ENCODE results near the gene ADSS2.

The ADSS2 gene

DNA sequence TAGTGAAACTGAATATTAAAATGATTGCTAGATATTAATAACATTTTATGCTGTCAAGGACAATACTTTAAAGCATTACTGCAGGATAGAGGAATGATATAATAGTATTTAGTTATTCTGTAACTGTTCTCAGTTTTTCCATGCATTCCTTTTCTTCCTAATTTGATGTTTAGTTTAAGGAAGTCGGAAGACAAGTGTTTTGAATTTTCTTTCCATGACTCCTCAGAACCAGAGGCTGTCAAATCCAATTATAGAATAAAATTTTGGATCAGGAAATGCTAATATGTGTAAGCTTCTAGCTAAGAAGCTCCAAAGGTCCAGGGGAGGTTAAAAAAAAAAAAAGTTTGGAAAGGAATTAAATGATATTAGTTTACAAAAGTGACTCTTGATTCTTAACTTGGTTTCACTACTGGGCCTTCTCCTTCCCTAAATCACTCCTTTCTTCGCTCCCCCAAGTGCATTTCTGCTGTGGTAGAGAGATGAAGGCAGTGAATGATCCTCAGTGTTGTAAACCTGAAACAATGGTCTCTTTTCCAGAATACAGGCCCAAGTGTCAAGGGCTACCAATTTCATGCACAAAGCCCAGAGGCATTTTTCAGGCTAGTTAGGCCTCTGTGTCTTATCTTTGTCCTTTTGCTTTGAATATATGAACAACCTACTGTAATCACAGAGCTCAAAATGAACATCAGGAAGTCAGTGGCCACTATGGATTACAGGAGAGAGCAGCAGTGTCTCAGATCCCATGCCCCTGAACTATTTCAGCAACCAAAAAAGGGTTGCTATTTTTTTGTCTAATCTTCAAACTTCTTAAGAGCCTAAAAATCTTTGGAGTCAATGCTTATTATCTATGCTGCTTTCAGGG is 6.2 kb downstream of the ADSS2 start:
- DNase-seq = no peak

- peak; percentile 43 for DNase-seq
Observed at GRCh38 chr1:244444854-244445253, 6.9 kb downstream of the ADSS2 start.

- no peak for DNase-seq
Observed at GRCh38 chr1:244442850-244443249, 8.9 kb downstream of the ADSS2 start.

- no peak for DNase-seq
Observed at GRCh38 chr1:244439391-244440032, 12.2 kb downstream of the ADSS2 start.

GRCh38 chr1:244437086-244437468 is 14.6 kb downstream of the ADSS2 start:
- DNase-seq = no peak

DNA sequence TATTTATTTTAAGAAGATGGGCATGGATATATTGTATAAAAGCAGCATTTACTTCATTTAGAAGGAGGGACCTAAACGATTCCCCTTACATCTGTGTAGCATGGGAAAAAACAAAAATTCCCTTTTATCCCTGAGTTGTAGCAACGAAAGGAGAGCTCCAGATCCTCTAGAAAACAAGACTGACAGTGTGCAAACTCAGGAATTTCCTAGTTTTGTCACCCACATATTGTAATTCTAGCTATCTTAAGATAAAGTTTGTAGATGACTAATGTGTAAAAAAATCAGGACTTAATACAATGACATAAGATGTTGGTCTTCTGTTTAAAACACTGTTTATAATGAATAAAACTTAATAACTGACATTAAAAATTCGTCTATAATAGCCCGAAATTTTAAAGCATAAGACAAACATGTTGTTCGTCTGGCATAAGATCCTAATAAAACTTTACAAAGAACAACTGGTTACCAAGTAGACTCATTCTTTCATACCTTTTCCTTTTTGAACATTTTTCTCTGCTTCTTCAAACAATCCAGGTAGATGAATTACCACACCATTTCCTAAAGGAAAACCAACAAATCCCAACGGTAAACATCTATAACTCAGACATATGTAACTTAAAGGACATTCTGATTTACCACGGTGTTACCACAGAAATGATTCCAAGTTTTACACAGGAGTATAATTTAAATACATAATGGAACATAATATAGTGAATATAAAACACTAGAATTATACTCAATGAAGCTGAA is 15.2 kb downstream of the ADSS2 start:
- no peak for DNase-seq

GRCh38 chr1:244435562-244436205 is 16.0 kb downstream of the ADSS2 start:
- no peak for DNase-seq

GRCh38 chr1:244431166-244431565 is 20.5 kb downstream of the ADSS2 start:
- no peak for DNase-seq

GRCh38 chr1:244429818-244430217 is 21.9 kb downstream of the ADSS2 start:
- no peak for DNase-seq

- DNase-seq = no peak
Observed at GRCh38 chr1:244427647-244428046, 24.1 kb downstream of the ADSS2 start.

DNA sequence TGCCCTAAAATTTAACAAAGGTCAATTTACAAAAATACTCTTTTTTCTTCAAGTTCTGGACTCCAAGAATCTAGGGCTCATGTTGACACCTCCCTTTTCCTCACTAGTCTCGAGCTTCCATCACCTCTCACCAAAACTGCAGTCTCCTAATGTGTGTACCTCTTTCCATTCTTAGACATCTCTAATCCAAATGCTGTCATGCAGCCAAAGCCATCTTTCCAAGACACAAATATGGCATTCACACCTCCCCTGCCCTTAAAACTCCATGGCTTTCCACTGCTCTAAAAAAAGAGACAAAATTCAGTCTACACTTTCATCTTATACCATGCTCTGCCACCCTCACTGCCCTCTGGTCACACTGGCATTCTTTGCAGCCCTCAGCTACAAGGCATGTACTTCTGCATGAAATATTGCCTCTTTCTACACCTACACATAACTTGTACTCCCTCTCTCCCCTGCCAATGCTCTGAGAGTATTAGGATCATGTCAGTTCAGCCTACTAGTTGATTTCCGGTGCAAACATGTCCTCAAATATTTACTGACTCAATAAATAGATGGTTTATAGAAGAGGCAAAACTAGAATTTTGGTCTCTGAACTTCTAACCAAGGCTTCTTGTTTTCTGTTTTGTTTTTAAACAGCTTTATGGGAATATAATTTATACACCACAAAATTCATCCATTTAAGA is 26.9 kb downstream of the ADSS2 start:
- DNase-seq = no peak

DNA sequence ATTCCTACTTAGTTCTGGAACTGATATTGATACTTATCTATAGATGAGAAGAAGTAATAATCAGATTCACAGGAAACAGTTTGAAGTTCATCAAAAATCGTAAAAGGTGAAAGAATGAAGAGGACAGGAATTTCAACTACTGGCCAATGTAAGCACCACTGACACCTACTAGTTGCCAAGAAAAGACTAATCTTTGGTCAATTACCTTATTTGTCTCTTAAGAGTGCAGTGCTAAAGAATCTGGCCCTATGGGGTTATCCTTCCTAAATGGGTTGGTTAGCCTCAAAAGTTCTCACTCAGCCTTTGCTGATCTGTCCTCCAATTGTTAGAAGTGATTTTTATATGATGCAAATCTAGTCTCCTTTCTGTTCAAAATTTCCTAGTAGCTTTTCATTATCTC is 29.5 kb downstream of the ADSS2 start:
- no peak for DNase-seq

DNA sequence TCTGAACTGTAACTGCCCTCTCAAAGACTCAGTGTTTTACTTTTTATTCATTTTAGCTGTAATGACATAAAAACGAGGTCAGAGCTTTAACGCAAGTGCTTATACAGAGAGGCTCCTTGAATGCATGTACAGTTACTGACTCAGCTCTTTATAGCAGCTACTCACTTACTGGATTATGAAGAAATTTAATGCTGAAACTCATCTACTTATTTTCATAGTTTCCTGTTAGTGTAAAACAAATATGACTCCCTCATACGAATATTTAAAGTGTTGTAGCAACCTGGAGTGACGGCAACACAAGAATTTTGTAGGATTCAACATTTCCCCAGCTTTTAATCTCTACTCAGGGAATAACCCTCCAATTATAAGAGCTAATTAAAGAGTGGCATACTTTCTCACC is 32.7 kb downstream of the ADSS2 start:
- no peak for DNase-seq

GRCh38 chr1:244414543-244414942 is 37.2 kb downstream of the ADSS2 start:
- no peak for DNase-seq

DNA sequence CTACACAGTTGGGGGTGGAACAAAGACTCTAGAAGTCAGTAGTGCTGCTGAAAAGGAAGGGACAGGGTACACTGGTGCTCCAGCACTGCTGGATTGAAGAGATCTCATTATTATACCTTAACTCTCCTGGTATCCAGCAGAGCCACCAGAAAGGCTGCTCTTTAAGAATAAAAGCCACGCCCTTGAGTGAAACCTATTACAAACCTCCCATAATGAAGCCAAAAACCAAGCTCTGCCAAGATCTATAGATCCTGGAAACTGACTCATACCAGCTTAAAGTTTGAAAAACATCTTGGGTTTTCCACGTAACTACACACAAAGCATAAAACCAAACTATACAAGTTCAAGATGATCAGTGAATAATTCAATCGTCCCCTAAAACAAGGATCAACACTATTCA is 38.0 kb downstream of the ADSS2 start:
- no peak for DNase-seq

- no peak for DNase-seq
Observed at GRCh38 chr1:244412176-244412575, 39.5 kb downstream of the ADSS2 start.

DNA sequence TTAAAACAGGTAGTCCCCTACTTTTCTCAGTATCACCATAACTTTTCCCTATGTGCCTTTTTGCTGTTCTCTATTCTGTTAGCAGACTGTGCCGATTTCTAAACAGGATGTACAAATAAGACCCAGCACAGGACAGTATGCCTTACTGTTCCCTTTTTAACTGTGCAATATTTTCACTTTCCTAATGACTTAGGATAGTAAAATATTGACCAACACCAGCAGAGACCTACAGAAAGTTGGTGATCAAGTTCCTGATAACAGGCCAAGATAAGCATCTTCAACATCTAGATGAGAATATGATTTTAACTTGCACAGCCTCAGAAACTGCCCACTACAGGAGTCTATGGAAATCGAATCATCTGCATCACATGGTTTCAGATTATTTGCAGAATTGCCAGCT is 42.0 kb downstream of the ADSS2 start:
- no peak for DNase-seq

- no peak for DNase-seq
Observed at GRCh38 chr1:244406337-244406736, 45.4 kb downstream of the ADSS2 start.

- DNase-seq = no peak
Observed at GRCh38 chr1:244405856-244406255, 45.9 kb downstream of the ADSS2 start.

DNA sequence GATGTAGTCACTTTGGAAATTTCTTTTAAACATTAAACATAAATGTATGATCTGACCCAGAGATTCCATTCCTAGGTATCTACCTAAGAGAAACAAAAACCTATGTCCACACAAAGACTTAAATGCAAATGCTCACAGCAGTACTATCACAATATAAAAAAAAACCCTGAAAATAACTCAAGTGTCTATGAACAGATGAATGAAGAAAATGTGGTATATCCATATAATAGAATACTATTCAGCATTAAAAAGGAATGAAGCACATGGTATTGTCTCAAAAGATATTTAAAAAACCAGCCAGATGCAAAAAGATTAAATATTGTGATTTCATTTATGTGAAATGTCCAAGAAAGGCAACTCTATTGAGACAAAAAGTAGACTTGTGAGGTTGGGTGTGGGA is 48.3 kb downstream of the ADSS2 start:
- DNase-seq = no peak

DNA sequence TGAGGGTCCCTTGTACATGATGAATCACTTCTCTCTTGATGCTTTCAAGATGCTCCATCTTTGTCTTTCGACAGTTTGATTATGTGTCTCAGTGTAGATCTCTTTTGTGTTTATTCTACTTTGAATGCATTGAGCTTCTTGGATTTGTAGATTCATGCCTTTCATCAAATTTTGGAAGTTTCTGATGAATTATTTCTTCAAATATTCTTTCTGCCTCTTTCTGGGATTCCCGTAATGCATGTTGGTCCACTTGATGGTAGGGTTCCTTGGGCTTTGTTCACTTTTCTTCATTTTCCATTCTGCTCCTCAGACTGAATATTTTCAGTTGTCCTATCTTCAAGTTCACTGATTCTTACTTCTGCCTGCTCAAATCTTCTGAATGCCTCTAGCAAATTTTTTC is 50.7 kb downstream of the ADSS2 start:
- no peak for DNase-seq

GRCh38 chr1:244397131-244397530 is 54.6 kb downstream of the ADSS2 start:
- DNase-seq = no peak

DNA sequence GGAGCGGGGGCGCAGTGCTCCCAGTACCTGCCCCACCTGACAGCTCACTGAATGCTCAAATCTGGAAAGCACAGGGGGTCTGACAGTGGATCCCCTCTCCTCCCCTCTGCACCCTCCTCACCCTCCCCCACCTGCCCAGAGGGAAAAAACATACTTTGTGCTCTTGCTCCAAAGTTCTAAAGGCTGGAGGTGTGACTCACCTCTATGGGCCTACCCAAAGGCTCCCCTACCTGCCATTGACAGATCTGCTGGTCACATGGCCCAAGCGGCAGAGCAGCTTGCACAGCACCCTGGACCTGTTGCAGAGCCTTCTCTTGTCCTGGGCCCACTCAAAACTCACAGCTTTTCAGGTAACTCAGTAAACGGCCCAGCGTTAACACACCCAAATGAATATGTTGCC is 55.7 kb downstream of the ADSS2 start:
- no peak for DNase-seq
